Ovary (tissue), 3 donors: ENCODE results near the gene OSBPL8.

ENCODE experiments used
- CTCF ChIP-seq, 3 donors: fragments of 450-650 bp in 2 of 3; fragments of 200-600 bp in 1 of 3; IDR thresholded peaks; one replicate each; pipeline versions ENCODE4 v1.5.1 to v1.8.0; 2016 to 2022; ENCODE audit warnings: antibody characterized with exemption in 3 of 3, mild to moderate bottlenecking in 1 of 3
- EP300 ChIP-seq: sonication (generic); formaldehyde crosslinking; IDR thresholded peaks from one replicate; pipeline ENCODE4 v1.6.1; 2017; ENCODE audit warnings: antibody characterized with exemption
- POLR2A ChIP-seq: fragments of 450-650 bp; IDR thresholded peaks from one replicate; pipeline ENCODE4 v1.6.1; 2017; ENCODE audit warnings: antibody characterized with exemption, mild to moderate bottlenecking, moderate library complexity
- donor health status: DM: no; HTN: no; CAD: no.

- TF ChIP-seq CTCF (IDR thresholded peaks at IDR 0.05) (no peak), EP300 (no peak), POLR2A (no peak)
Observed at GRCh38 chr12:76400136-76400535, 159.4 kb downstream of the OSBPL8 start.
